ENCODE measurements around the gene AIFM3. TPM values are rescaled to one million over a fixed set of nuclear protein-coding genes. Genes with fewer than 3 reads are reported as not detected.

Gene AIFM3
- total RNA-seq, 1 experiment from 2014 or later: 9.7 TPM

- BruUV-seq (replicated peaks): no TSS peak
- no peak overlapping the region for H3K27ac ChIP-seq (ENCODE audit: low read depth, low read length)
- H2AFZ ChIP-seq (ENCODE audit: low read depth, low read length, poor library complexity, severe bottlenecking): no peak overlapping the region
- no peaks in the 10 kb centered on the region for H3K9me3 ChIP-seq (ENCODE audit: control insufficient read depth in 1 of 2, insufficient read depth in 1 of 2, low read depth in 1 of 2, low read length in 2 of 2)
- H3K4me3 ChIP-seq (replicated peaks in 1 of 2; ENCODE audit: low read depth in 1 of 2, low read length in 2 of 2): no peak overlapping the region
- H3K9me2 ChIP-seq (ENCODE audit: insufficient read depth): no peaks in the 10 kb centered on the region
- no peak for ATAC-seq
- no peaks in the 10 kb centered on the region for H3K4me1 ChIP-seq (ENCODE audit: control insufficient read depth in 1 of 2, insufficient read depth in 2 of 2, low read length in 2 of 2)
- H4K20me1 ChIP-seq (ENCODE audit: insufficient read depth): no peaks in the 10 kb centered on the region
- DNase-seq (ENCODE audit: low read depth, low spot score): no peak
- no peak overlapping the region for H3K9ac ChIP-seq (ENCODE audit: low read length)
- RAD21 ChIA-PET (ENCODE audit: low non-redundant PET in 1 of 2, low total read pairs in 2 of 2, uncharacterized antibody in 2 of 2, unreplicated experiment in 2 of 2): no interaction called here
- intact Hi-C loops (cut with micrococcal nuclease): no loop called here
- TF ChIP-seq SRF (IDR thresholded peaks at IDR 0.05; ENCODE audit: low read depth): no peak
- no peak for TF ChIP-seq RAD21 (IDR thresholded peaks at IDR 0.05; ENCODE audit: low read depth)
- TF ChIP-seq FOSL1 (IDR thresholded peaks at IDR 0.05; ENCODE audit: low read depth): no peak
- TF ChIP-seq SP1 (IDR thresholded peaks at IDR 0.05; ENCODE audit: low read depth): no peak
- TF ChIP-seq REST (IDR thresholded peaks at IDR 0.05; ENCODE audit: low read depth): no peak
- TF ChIP-seq TCF7L2 (IDR thresholded peaks at IDR 0.05; ENCODE audit: borderline replicate concordance, extremely low read depth, insufficient read depth, insufficient read length): no peak
- TF ChIP-seq ZFX (IDR thresholded peaks at IDR 0.05): no peak
- no peak for TF ChIP-seq MAX (IDR thresholded peaks at IDR 0.05)
- no peak for TF ChIP-seq YY1 (IDR thresholded peaks at IDR 0.05; ENCODE audit: extremely low read depth, insufficient replicate concordance, low read depth, low read length)
- no peak for TF ChIP-seq EGR1 (IDR thresholded peaks at IDR 0.05; ENCODE audit: low read depth)
- no peak for TF ChIP-seq ZNF274 (IDR thresholded peaks at IDR 0.05; ENCODE audit: low read depth, low read length)
- no peak for TF ChIP-seq SIN3A (IDR thresholded peaks at IDR 0.05; ENCODE audit: low read depth)
- no peak for TF ChIP-seq EZH2phosphoT487 (IDR thresholded peaks at IDR 0.05; ENCODE audit: borderline replicate concordance)
- TF ChIP-seq ELF1 (IDR thresholded peaks at IDR 0.05; ENCODE audit: borderline replicate concordance, low read depth): no peak
- TF ChIP-seq POLR2AphosphoS5 (IDR thresholded peaks at IDR 0.05; ENCODE audit: low read depth, low read length): no peak
- TF ChIP-seq CTCF (IDR thresholded peaks at IDR 0.05 in 2 of 3, conservative IDR thresholded peaks at IDR 0.05 in 1 of 3; ENCODE audit: borderline replicate concordance in 1 of 3, insufficient read depth in 1 of 3, low read depth in 2 of 3, low read length in 2 of 3): no peak
- TF ChIP-seq CBX3 (IDR thresholded peaks at IDR 0.05; ENCODE audit: low read depth): no peak
- TF ChIP-seq ZBTB33 (IDR thresholded peaks at IDR 0.05; ENCODE audit: extremely low read depth, insufficient replicate concordance, low read length): no peak
- no peak for TF ChIP-seq POLR2A (IDR thresholded peaks at IDR 0.05; ENCODE audit: borderline replicate concordance, extremely low read depth, insufficient read depth, insufficient read length)
- TF ChIP-seq ATF3 (IDR thresholded peaks at IDR 0.05): no peak
- POLR2A ChIA-PET: no interaction called here
- peaks cover 6 to 14% of the 10 kb centered on the region in 2 experiments; a peak in 3 of 4 replicates for H3K36me3 ChIP-seq (ENCODE audit: control insufficient read depth in 1 of 2, insufficient read depth in 2 of 2, low read length in 2 of 2)
- H3K4me2 ChIP-seq (ENCODE audit: low read length): no peak overlapping the region
- no peaks in the 10 kb centered on the region for H3K27me3 ChIP-seq (ENCODE audit: insufficient read depth, low read length)
- CTCF ChIA-PET: no interaction called here
- peaks cover 6% of the 10 kb centered on the region; the same call in 1 of the 2 replicates for H3K79me2 ChIP-seq (ENCODE audit: insufficient read depth, low read length)
Measured at GRCh38 chr22:20994902-20995241, 27.8 kb downstream of the AIFM3 start.
